GM12875 (cell line): ENCODE results near the gene KCNN1.
A peak's percentile ranks its signal among the peaks of the same experiment; 100 is the strongest.

Experiments
- H3K4me3 ChIP-seq: one replicate; pipeline ENCODE4 v1.5.1; 2011; ENCODE audit warnings: low read depth, low read length, control low read depth
- CTCF ChIP-seq: IDR thresholded peaks from 2 replicates; pipeline ENCODE4 v1.5.1; 2011; ENCODE audit warnings: low read depth, mild to moderate bottlenecking, control low read depth, inconsistent platforms, low read length, moderate library complexity, borderline replicate concordance; ENCODE audit not compliant: insufficient read depth

KCNN1 gene

GRCh38 chr19:17988161-17988560 lies 21.3 kb downstream of the KCNN1 start:
- no peak overlapping the region for H3K4me3 ChIP-seq
- no peak for TF ChIP-seq CTCF

- no peak for TF ChIP-seq CTCF
- no peak overlapping the region for H3K4me3 ChIP-seq
Observed at GRCh38 chr19:17989425-17990094, 22.7 kb downstream of the KCNN1 start.

- no peak overlapping the region for H3K4me3 ChIP-seq
- TF ChIP-seq CTCF = no peak
Observed at GRCh38 chr19:17993076-17993813, 26.3 kb downstream of the KCNN1 start.

- H3K4me3 ChIP-seq = no peak overlapping the region
- peak; percentile 98 for TF ChIP-seq CTCF
Observed at GRCh38 chr19:17996826-17997316, 30.0 kb downstream of the KCNN1 start.

GRCh38 chr19:17997969-17998826 lies 31.3 kb downstream of the KCNN1 start:
- 0 out of 2 replicates have a peak, but pooled peaks have one; percentile 20 for TF ChIP-seq CTCF
- no peak overlapping the region for H3K4me3 ChIP-seq

- no peak for TF ChIP-seq CTCF
- H3K4me3 ChIP-seq = no peak overlapping the region
Observed at GRCh38 chr19:17998827-17999150, 31.9 kb downstream of the KCNN1 start.
